Neural progenitor cell (in vitro differentiated cells): ENCODE measurements around the gene ZRANB2. TPM values are rescaled to one million over a fixed set of nuclear protein-coding genes. Genes with fewer than 3 reads are reported as not detected.

Source experiments
- DNase-seq: peaks from one replicate; pipeline ENCODE4 v3.0.0-alpha.2; 2016; ENCODE audit warnings: low spot score
- H2AFZ ChIP-seq: fragments of 200-600 bp; sonication (generic); replicated peaks from 2 replicates; pipeline ENCODE4 v1.6.1; 2016; ENCODE audit warnings: antibody characterized with exemption
- H3F3A ChIP-seq: fragments of 200-600 bp; sonication (generic); 2 replicates; pipeline ENCODE4 v1.6.1; 2016; ENCODE audit warnings: antibody characterized with exemption, low read depth
- H3K27ac ChIP-seq: fragments of 200-600 bp; sonication (generic); 2 replicates; pipeline ENCODE4 v1.5.1; 2016; ENCODE audit warnings: mild to moderate bottlenecking
- H3K27me3 ChIP-seq: fragments of 200-600 bp; sonication (generic); 2 replicates; pipeline ENCODE4 v1.6.1; 2016; ENCODE audit warnings: mild to moderate bottlenecking, moderate library complexity
- H3K36me3 ChIP-seq: fragments of 200-600 bp; sonication (generic); 2 replicates; pipeline ENCODE4 v1.5.1; 2016
- H3K4me1 ChIP-seq: fragments of 200-600 bp; sonication (generic); 2 replicates; pipeline ENCODE4 v1.6.1; 2016; ENCODE audit warnings: mixed run types
- H3K4me2 ChIP-seq: fragments of 200-600 bp; sonication (generic); 2 replicates; pipeline ENCODE4 v1.6.1; 2016
- H3K4me3 ChIP-seq: fragments of 200-600 bp; sonication (generic); 2 replicates; pipeline ENCODE4 v1.5.1; 2016
- H3K79me2 ChIP-seq: fragments of 200-600 bp; sonication (generic); 2 replicates; pipeline ENCODE4 v1.6.1; 2016; ENCODE audit warnings: low read depth
- H3K9ac ChIP-seq: fragments of 200-600 bp; sonication (generic); 2 replicates; pipeline ENCODE4 v1.6.1; 2016
- H3K9me3 ChIP-seq: fragments of 200-600 bp; sonication (generic); 2 replicates; pipeline ENCODE4 v1.5.1; 2016; ENCODE audit warnings: low read depth
- H4K20me1 ChIP-seq: fragments of 200-600 bp; sonication (generic); 2 replicates; pipeline ENCODE4 v1.6.1; 2016; ENCODE audit warnings: low read depth
- H3K27ac Mint-ChIP-seq: 3 replicates; pipeline ENCODE4 v1.8.0; 2021; ENCODE audit warnings: mixed read lengths
- H3K27me3 Mint-ChIP-seq: 2 replicates; pipeline ENCODE4 v1.8.0; 2022; ENCODE audit warnings: low read depth, mild to moderate bottlenecking, inconsistent platforms, moderate library complexity, mixed read lengths; ENCODE audit not compliant: insufficient read depth
- H3K36me3 Mint-ChIP-seq: 3 replicates; pipeline ENCODE4 v1.8.0; 2021; ENCODE audit warnings: mixed read lengths
- H3K4me1 Mint-ChIP-seq: 3 replicates; pipeline ENCODE4 v1.8.0; 2021; ENCODE audit warnings: mixed read lengths
- H3K4me3 Mint-ChIP-seq: 3 replicates; pipeline ENCODE4 v1.8.0; 2021; ENCODE audit warnings: mild to moderate bottlenecking, moderate library complexity, mixed read lengths
- H3K9me3 Mint-ChIP-seq: 3 replicates; pipeline ENCODE4 v1.8.0; 2020; ENCODE audit warnings: mixed read lengths
- CTCF ChIP-seq: fragments of 200-600 bp; sonication (generic); IDR thresholded peaks from 2 replicates; pipeline ENCODE4 v1.5.1; 2017; ENCODE audit warnings: antibody characterized with exemption, mild to moderate bottlenecking
- EZH2 ChIP-seq: fragments of 200-600 bp; sonication (generic); IDR thresholded peaks from 2 replicates; pipeline ENCODE4 v1.6.1; 2017; ENCODE audit warnings: antibody characterized with exemption, mild to moderate bottlenecking, moderate library complexity
- EZH2phosphoT487 ChIP-seq: fragments of 200-600 bp; sonication (generic); IDR thresholded peaks from 2 replicates; pipeline ENCODE4 v1.6.1; 2017; ENCODE audit warnings: antibody characterized with exemption
- total RNA-seq: library from RNA; depleted of rRNA; stranded (reverse); fragments of >200 nt; gene quantifications from 2 replicates; pipeline ENCODE4 v1.2.3, GENCODE V29; 2015; ENCODE audit warnings: low replicate concordance

ZRANB2 gene
- total RNA-seq, 1 donor from 2014 or later: 126 TPM

- H3K27ac ChIP-seq: no peak overlapping the region
- no peaks in the 10 kb centered on the region for H3F3A ChIP-seq
- H3K9ac ChIP-seq: no peak overlapping the region
- no peak overlapping the region for H2AFZ ChIP-seq
- H3K36me3 Mint-ChIP-seq: peaks cover 21% of the 10 kb centered on the region
- H3K27ac Mint-ChIP-seq: no peak overlapping the region
- peaks cover 50% of the 10 kb centered on the region for H3K36me3 ChIP-seq
- H3K27me3 ChIP-seq: no peaks in the 10 kb centered on the region
- peaks cover 33% of the 10 kb centered on the region for H4K20me1 ChIP-seq
- H3K4me2 ChIP-seq: no peak overlapping the region
- no peaks in the 10 kb centered on the region for H3K4me1 Mint-ChIP-seq
- no peaks in the 10 kb centered on the region for H3K4me1 ChIP-seq
- H3K4me3 Mint-ChIP-seq: no peak overlapping the region
- no peak for DNase-seq
- H3K9me3 Mint-ChIP-seq: no peaks in the 10 kb centered on the region
- peaks cover 44% of the 10 kb centered on the region for H3K79me2 ChIP-seq
- no peak overlapping the region for H3K4me3 ChIP-seq
- no peak for TF ChIP-seq EZH2phosphoT487
- no peak for TF ChIP-seq EZH2
- no peak for TF ChIP-seq CTCF
- no peaks in the 10 kb centered on the region for H3K27me3 Mint-ChIP-seq
- no peaks in the 10 kb centered on the region for H3K9me3 ChIP-seq
These were observed 8.6 kb downstream of the ZRANB2 start for GRCh38 chr1:71072273-71072672.

GRCh38 chr1:71071720-71072119 is 9.1 kb downstream of the ZRANB2 start:
- no peaks in the 10 kb centered on the region for H3F3A ChIP-seq
- peaks cover 54% of the 10 kb centered on the region for H3K36me3 ChIP-seq
- no peaks in the 10 kb centered on the region for H3K27me3 ChIP-seq
- H3K9me3 Mint-ChIP-seq: no peaks in the 10 kb centered on the region
- peaks cover 29% of the 10 kb centered on the region for H4K20me1 ChIP-seq
- H3K9me3 ChIP-seq: no peaks in the 10 kb centered on the region
- peaks cover 39% of the 10 kb centered on the region for H3K79me2 ChIP-seq
- H3K27ac Mint-ChIP-seq: no peak overlapping the region
- no peak overlapping the region for H3K4me3 Mint-ChIP-seq
- no peak overlapping the region for H3K4me2 ChIP-seq
- H3K36me3 Mint-ChIP-seq: peaks cover 22% of the 10 kb centered on the region
- no peak overlapping the region for H3K27ac ChIP-seq
- no peak overlapping the region for H2AFZ ChIP-seq
- DNase-seq: no peak
- no peak overlapping the region for H3K4me3 ChIP-seq
- TF ChIP-seq CTCF (no peak), EZH2phosphoT487 (no peak), EZH2 (no peak)
- H3K4me1 ChIP-seq: no peaks in the 10 kb centered on the region
- no peak overlapping the region for H3K9ac ChIP-seq
- no peaks in the 10 kb centered on the region for H3K27me3 Mint-ChIP-seq
- no peaks in the 10 kb centered on the region for H3K4me1 Mint-ChIP-seq

GRCh38 chr1:71068325-71069240 is 12.3 kb downstream of the ZRANB2 start:
- TF ChIP-seq CTCF: no peak
- TF ChIP-seq EZH2phosphoT487: no peak
- TF ChIP-seq EZH2: no peak
- H3K4me2 ChIP-seq: no peak overlapping the region
- Mint-ChIP-seq H3K9me3 (no peaks in the 10 kb centered on the region), H3K4me3 (no peak overlapping the region), H3K4me1 (no peaks in the 10 kb centered on the region), H3K36me3 (peaks cover 25% of the 10 kb centered on the region), H3K27me3 (no peaks in the 10 kb centered on the region), H3K27ac (no peak overlapping the region)
- no peak overlapping the region for H2AFZ ChIP-seq
- no peaks in the 10 kb centered on the region for H3F3A ChIP-seq
- no peak overlapping the region for H3K27ac ChIP-seq
- H3K79me2 ChIP-seq: peaks cover 8% of the 10 kb centered on the region
- H3K9me3 ChIP-seq: no peaks in the 10 kb centered on the region
- peaks cover 67% of the 10 kb centered on the region for H3K36me3 ChIP-seq
- H3K4me3 ChIP-seq: no peak overlapping the region
- no peak for DNase-seq
- H3K4me1 ChIP-seq: no peaks in the 10 kb centered on the region
- no peak overlapping the region for H3K9ac ChIP-seq
- H4K20me1 ChIP-seq: peaks cover 14% of the 10 kb centered on the region
- no peaks in the 10 kb centered on the region for H3K27me3 ChIP-seq
